Heart left ventricle (tissue), 13 donors: ENCODE data around the gene FOXB1.

ENCODE experiments used
- POLR2A ChIP-seq, 2 donors: fragments of 450-650 bp; IDR thresholded peaks; one replicate each; pipeline ENCODE4 v1.6.1; 2017; ENCODE audit warnings: antibody characterized with exemption in 2 of 2, mild to moderate bottlenecking in 2 of 2, moderate library complexity in 2 of 2
- TF ChIP-seq, protein P1 (sequence below), 12 donors: fragments of 200-600 bp; sonication (generic) in 4 of 12; IDR thresholded peaks; one replicate each; pipeline versions ENCODE4 v1.5.0 to v1.8.0; 2018 to 2022; ENCODE audit warnings: antibody characterized with exemption in 12 of 12, mild to moderate bottlenecking in 5 of 12
- donor health status: ischemic (EF 13 %, LVEDD 7.1; RV severe dilation, severe dysfunction).
- donor health status: DM: no; HTN: yes; CAD: no.
- donor health status: DM: no; HTN: no; CAD: no.
- donor health status: ischemic (EF 25% LVEDD 6.9; RV normal size, moderate dysfunction).
- donor health status: ischemic (EF 25% LVEDD 5.7; RV mildly dilated, moderate dysfunction).
- donor health status: ischemic (EF 35%, LVEDD 5.7; RV mildly dilated, moderate dysfunction).
- donor health status: nonischemic (EF 11% LVEDD 7.7; RV severe dilation, severe dysfunction).
- donor health status: DM: yes; HTN: yes; CAD: no.
- donor health status: PGD.
- donor health status: ischemic (EF 29% LVEDD 5.4; RV normal size, mild dysfunction).
- donor health status: nonischemic (EF 23%, LVEDD 6.1; RV moderate dilation, normal function).

DNA sequence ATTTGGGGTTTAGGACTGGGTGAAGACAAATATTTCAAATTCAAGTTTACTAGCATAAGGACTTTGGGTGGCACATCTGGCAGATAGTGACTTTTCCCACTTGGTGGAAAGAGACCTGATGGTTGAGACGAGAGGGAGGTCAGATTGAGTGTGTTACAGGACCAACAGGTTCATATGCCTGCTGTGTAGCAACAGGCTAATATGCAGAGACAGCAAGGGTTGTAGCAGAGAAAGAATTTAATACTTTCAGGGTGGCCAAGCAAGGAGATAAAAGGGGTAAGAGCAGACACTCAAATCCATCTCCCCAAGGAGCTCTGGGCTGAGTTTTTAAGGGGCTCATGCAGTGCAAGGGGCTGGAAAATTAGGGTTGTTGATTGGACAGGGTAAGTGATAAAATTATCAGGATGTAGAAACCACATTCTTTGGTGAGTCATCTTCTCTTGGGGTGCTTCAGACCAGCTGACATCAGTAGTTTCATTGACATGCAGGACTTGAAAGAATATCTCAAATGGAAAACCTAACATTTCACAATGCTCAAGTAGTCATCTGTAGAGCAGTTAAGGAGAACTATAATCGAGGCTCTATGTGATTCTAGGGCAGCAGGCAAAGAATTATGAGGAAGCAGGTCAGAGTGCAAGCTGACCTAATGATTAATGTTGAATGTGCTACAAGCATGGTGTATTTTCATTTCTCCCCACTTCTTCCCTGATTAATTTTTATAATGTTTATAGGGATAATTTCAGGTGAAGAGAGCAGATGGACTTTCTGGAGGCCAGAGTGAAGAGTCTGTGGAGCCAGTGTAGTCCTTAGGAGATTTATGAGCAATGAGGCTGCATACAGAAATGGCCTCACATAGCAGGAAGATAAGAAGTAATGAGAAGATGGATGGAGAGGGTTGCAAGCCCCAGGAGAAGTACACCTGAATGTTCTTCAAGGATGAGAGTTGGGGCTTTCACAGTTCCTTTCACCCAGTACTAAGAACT, 13.7 kb downstream of the FOXB1 start:
- TF ChIP-seq, protein P1, sequence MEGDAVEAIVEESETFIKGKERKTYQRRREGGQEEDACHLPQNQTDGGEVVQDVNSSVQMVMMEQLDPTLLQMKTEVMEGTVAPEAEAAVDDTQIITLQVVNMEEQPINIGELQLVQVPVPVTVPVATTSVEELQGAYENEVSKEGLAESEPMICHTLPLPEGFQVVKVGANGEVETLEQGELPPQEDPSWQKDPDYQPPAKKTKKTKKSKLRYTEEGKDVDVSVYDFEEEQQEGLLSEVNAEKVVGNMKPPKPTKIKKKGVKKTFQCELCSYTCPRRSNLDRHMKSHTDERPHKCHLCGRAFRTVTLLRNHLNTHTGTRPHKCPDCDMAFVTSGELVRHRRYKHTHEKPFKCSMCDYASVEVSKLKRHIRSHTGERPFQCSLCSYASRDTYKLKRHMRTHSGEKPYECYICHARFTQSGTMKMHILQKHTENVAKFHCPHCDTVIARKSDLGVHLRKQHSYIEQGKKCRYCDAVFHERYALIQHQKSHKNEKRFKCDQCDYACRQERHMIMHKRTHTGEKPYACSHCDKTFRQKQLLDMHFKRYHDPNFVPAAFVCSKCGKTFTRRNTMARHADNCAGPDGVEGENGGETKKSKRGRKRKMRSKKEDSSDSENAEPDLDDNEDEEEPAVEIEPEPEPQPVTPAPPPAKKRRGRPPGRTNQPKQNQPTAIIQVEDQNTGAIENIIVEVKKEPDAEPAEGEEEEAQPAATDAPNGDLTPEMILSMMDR (IDR thresholded peaks at IDR 0.05) = no peak
- no peak for TF ChIP-seq POLR2A (IDR thresholded peaks at IDR 0.05)
